ENCODE measurements around the gene KPNA5.
"Not testable (repeated sequence)": the region's sequence is repeated elsewhere in the genome, so short reads cannot be mapped to it uniquely, and the experiment has no call there.

KPNA5 gene

DNA sequence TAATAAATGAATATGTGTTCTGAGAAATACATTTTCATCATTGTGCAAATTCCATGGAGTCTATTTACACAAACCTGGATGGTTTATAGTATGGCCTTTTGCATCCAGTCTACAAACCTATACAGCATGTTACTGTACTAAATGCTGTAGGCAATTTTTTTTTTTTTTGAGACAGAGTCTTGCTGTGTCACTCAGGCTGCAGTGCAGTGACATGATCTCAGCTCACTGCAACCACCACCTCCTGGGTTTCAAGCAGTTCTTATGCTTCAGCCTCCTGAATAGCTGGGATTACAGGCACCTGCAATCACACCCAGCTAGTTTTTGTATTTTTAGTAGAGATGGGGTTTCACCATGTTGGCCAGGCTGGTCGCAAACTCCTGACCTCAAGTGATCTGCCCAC is 22.9 kb downstream of the KPNA5 start:
- DNase-seq (ENCODE audit: low read depth): not testable (repeated sequence)

DNA sequence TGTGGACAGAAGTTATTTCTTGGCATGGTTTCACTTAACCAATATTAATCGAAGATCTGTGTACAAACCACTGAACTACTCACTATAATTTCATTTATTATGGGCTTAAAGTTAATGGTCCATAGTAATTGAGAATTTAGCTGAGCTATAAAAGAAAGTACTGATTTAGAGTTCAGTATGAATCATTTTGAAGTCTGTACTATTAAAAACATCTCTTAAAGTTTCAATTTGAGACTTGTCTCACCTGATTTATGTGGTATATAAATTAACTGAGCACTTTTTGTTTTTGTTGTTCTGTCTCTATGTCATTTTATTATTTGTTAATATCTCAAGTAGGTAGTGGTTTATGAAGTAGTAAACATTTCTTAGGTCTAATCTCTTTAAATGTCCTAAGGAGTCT is 24.9 kb downstream of the KPNA5 start:
- DNase-seq (ENCODE audit: low read depth): no peak

DNA sequence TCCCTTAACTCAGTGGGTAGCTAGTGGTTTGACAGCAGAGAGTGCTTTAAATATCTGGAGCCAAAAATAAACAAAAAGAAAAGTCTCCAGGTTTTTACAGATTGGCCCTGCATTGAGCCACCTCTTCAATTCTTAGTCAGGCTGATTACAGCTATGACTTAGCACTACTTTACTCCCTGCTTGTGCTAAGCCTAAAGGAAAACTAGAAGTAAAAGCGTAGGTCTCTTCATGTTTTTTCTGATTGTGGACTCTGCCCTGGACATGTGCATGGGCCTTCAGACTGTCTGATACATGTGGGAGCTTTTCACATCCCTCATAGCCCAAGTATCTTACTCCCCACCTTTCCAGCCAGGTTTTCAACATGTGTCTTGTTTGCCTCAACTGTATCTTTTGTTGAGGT is 33.3 kb downstream of the KPNA5 start:
- DNase-seq (ENCODE audit: low read depth): no peak

DNA sequence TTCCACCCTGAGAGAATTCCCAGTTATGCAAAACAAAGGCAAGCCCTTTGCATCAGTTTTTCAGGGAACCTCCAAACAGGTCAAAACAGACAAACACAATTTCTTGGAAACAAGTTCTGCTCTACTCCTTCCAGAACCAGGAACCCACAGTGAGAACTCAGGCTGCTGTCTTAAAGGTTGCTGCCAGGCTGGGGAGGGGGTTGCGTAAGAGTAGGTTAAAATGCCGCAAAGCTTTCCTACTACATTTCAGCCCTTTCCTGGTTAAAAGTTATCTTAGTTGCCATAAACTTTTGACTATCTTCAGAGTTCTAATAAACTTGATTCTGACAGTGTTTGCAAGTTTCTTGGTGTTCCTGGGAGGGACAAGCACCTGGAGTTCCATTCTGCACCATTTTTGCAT is 33.8 kb downstream of the KPNA5 start:
- no peak for DNase-seq (ENCODE audit: low read depth)

DNA sequence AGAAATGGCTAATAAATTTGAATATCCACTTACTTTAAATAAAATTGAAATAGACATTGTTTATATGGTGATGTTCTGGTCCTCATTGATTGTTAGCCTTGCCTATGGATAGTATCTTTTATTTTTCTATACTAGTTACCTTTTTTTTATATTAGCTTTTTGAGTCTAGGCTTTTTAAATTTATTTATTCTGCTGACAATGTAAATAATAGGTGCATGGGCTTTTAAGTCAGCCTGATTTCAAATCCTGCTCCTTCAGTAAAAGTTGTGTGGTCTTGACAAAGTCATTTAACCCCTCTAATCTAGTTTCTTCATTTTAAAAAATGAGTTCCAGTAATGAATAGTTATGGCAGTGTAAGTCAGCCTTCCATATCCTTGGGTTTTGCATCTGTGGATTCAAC is 45.9 kb downstream of the KPNA5 start:
- DNase-seq (ENCODE audit: low read depth): no peak

DNA sequence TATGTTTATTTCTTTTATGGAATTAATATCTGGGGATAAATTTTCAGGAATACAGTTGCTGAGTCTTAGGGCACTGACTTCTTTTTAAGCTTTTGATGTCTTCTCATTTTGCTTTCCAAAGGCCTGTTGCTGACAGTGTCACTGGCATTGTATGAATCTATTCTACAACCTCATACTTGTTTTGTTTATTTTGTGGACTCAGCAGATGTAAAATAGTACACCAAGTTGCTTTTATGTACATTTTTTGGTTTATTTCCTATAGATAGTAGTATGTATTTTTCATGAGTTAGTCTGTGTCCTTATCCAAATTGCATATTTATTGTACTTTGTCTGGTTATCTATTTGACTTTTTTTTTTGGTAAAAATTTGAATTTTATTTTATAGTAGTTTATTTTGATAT is 49.5 kb downstream of the KPNA5 start:
- no peak for DNase-seq (ENCODE audit: low read depth)

DNA sequence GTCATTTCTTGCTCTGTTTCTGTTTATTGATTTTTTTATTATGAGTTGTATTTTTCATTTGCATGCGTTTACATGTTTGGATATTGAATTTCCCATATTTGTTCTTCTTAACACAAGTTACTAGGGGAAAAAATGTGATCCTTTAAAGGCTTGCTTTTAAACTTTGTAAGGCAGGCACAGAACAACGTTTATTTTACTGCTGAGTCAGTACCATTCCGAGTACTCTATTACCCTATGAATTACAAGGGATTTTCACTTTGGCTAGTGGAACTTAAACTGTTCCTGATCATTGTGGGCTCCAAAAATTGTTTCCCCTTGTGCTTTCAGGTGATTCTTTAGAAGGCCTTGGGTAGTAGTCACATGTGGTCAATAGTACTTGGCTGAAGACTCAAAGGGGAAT is 56.0 kb downstream of the KPNA5 start:
- DNase-seq (ENCODE audit: low read depth): no peak

DNA sequence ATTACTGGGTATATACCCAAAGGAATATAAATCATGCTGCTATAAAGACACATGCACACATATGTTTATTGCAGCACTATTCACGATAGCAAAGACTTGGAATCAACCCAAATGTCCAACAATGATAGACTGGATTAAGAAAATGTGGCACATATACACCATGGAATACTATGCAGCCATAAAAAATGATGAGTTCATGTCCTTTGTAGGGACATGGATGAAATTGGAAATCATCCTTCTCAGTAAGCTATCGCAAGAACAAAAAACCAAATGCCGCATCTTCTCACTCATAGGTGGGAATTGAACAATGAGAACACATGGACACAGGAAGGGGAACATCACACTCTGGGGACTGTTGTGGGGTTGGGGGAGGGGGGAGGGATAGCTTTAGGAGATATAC is 59.5 kb downstream of the KPNA5 start:
- DNase-seq (ENCODE audit: low read depth): not testable (repeated sequence)

DNA sequence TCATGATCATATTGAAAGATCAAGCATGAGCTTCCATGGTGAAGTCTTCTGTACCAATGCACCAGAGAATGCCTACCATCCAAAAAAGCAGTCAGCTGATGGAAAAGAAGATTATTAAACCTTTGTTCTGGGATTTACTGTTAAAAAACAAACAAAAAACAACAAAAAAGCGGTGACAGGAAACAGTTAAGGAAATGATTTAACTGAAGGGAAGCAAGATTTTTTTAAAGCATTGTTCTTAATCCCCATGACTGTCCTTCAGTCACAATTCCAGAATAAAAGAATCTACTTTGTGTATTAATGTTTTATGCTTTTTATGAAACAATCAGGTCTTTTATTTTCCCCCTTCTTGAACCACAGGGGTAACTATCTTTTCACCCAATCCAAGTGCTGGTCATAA is 60.6 kb downstream of the KPNA5 start:
- no peak for DNase-seq (ENCODE audit: low read depth)

DNA sequence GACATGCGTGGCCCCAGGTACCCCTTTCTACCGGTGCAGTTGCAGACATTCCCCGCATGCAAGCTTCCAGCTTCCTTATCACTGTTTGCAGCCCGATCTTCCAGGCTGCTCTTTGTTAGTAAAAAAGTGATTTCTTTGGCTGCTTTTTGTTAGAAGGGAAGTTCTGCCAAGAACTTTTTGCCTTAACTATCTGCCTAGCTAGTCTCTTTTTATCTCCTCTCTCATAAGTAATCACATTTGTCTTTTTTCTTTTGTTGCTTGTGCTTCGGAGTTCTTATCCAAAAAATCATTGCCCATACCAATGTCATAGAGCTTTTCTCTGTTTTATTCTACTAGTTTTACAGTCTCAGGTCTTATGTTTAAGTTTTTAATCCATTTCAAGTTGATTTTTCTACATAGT is 64.2 kb downstream of the KPNA5 start:
- DNase-seq (ENCODE audit: low read depth): no peak

DNA sequence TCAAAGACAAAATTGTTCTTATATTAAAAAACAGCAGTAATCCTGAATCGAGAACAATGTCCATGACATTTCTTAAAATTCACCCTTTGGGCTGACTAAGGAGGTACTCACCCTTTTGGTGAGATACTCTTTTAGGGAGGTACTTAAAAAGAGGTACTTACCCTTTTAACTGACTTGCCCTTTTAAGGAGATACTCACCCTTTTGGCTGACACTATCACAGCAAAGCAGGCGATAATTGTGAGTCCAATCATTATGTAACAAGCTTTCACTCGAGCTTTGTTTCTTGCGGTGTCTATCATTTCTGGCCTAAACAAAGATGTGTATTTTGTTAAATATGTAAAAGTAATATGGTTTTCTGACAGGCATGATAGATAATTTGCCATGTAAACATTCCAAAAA is 80.8 kb downstream of the KPNA5 start:
- DNase-seq (ENCODE audit: low read depth): no peak

DNA sequence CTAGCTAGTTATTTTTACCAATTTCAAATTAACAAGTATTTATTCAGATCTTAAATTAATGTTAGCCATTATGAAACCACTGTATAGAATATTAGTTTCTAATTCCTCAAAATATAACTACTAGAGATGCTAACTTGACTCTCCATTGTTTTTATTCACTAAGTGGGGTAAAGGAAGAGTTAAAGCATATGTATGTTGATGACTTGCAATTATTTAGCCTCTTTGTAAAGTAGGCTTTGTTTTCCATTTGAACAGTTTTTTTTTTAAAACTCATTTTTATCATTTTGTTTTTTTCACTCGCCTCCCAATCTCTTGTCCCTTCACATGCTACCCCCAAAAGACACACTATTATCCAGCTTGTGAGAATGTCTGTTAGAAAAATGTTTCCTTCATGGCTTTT is 81.2 kb downstream of the KPNA5 start:
- DNase-seq (ENCODE audit: low read depth): no peak

DNA sequence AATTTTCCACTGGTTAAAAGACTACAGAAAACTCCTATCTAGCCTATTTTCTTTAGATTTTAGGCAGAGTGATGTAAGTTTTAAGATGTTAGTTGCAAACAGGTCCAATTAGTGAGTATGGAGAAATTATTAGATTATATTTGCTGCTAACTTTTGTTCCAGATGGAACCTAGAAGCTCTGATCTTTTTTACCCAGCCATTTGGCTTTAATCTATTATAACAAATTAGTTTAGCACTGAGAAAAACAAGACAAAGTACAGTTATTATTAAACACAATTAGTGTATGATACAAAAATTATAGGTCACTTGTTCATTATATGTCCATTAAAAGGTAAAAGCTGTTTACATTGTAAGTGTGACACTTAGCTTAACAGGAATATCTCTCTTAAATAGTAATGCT is 82.0 kb downstream of the KPNA5 start:
- no peak for DNase-seq (ENCODE audit: low read depth)

DNA sequence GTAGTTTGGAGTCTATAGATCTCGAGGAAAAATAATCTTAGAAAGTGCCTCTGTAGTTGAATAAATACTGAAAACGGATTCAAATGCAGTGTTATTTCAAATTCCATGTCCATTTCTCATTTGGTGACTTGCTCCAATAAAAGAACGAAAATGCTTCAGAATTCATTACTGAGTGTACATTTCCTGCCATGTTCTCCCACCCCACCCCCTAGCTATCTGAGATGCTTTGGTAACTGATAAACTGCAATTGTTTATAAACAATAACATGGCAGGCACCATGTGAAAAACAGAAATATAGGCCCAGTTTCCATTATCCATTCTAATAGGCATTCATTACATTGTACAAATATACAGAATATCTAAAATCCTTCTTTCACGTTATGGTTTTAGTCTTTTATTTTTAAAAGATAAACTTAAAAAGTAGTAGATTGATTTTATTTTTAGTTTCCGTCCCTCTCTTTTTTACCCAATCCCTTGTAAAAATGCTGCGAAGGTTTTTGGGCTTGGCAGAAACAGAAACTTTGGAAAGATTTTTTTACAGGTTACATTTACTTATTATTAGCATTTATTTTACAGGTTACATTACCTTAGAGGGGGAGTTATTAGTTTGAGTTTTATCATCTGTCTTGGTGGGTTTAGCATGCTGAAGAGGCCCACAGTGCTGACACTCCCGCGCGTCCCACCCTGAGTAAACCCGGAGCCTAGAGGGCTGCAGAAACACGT is 83.1 kb downstream of the KPNA5 start:
- no peak for DNase-seq (ENCODE audit: low read depth)

DNA sequence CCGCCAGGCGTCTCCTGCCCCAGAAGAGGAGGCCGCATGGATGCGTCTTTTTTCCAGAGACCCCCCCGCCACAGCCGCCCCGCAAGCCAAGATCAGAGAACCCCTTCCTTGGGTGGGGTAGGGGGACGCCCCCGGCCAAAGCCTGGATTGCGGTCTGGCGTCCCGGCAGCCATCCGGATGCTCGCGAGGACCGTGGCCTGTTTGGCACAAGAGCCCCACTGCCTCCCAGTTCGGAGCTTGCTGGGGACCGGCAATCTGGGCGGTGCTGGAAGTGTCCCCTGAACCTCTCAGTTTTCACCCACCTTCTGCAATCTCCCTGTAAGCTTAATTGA is 83.6 kb downstream of the KPNA5 start:
- no peak for DNase-seq (ENCODE audit: low read depth)

DNA sequence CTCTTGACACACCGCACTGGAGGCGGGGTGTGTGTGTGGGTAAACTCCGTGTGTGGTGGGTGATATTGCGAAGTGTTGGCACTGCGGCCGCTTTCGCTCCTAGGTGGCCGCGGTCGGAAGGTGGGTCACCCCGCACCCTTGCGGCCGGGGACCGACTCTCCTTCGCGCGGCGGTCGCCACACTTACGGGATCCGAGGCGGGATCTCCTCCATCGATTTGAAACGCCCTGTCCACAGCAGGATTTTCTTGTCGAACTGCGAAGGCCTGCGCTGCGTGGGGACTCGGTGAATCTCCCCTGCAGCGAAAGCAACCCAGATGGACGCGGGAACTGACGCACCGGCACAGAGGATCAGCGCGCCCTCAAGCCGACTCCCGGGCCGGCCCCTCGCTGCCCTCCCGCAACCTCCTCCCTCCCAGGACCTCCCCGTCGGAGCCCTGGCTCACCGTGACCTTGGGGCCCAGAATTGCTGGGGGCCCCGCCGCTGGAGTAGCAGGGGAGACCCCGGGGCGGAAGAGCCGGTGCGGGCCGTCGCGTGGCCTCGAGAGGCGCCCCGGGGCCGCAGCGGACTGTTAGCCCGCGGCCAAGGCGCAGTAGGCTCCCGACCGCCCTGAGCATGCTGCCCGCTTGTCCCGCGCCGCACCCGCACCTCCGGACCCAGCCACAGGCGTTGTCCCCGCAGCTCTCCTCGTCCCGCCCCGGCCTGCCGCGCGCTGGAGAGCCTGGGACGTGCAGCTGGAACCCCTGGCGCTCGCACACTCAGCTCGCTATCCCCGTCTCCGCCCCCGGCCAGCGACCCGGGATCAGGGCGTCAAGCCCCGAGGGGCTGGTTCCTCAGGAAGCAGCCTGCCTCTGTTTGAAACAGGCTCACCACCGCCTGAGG is 84.2 kb downstream of the KPNA5 start, which contains the start of gene FAM162B:
FAM162B (minus strand) TSS at position 759 of the 881 bp plus-strand sequence; CDS start at position 616, 143 bp downstream.
- DNase-seq (ENCODE audit: low read depth): no peak

DNA sequence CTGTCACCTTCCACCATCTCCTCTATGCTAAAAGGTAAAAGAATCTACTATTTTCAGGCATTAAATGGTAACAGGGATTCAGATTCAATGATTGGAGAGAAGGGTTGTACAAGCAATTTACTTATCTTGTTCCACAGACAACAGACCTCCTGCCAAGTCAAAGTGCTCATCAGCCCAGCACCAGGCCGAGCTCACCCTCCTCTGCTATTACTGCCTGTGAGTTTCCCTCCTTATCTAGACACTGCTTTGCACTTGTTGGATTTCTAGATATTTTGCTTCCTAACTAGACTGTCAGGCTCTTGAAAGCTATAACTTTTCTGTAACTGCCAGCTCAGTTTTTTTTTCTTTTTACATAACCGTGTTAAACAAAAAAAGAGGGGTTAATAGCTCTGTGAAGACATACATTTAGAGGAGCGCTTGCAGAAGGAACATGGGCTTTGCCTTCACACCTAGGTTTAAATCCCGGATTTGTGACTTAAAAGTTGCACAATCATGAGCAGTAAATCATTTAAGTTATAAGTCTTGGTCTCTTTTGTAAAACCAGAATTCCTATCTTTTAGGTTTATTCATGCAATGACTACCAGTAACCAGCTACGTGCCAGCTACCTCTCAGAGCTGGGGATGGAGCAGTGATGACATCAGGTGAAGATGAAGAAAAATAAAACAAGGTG is 85.6 kb downstream of the KPNA5 start:
- DNase-seq (ENCODE audit: low read depth): no peak

DNA sequence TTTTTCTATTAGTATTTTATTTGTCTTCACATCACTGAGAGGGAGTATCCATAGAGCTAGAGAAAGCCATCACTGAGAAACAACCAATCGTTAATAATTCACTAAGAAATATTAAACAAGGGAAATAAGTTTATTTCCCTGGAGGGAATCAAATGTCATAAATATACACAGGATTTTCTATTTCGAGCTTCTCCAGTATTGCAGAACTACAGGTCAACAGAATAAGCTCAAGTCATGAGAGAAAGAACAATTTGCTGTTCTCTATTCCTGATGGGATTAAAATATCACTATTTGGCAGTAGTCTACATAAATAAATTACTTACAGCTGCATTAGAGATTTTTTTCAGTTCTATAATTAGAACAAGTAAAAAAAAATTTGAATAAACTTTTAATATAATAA is 86.7 kb downstream of the KPNA5 start:
- DNase-seq (ENCODE audit: low read depth): no peak

DNA sequence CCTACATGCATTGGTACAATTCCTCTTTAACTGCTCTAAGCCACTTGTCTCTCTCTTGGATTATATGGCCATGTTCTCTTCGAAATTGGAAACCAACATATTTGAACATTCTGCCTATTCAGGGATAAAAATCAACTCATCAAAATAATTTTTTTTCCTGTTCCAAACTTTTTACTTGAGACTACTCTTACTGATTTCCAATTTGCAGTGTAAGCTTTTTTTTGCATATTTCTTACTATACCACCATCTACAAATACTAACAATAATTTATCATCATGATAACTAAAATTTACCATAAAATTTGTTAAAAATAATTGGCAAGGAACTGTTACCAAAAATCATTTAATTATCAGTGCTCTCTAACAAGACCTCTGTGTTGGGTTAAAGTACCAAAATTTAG is 91.4 kb downstream of the KPNA5 start:
- DNase-seq (ENCODE audit: low read depth): no peak

DNA sequence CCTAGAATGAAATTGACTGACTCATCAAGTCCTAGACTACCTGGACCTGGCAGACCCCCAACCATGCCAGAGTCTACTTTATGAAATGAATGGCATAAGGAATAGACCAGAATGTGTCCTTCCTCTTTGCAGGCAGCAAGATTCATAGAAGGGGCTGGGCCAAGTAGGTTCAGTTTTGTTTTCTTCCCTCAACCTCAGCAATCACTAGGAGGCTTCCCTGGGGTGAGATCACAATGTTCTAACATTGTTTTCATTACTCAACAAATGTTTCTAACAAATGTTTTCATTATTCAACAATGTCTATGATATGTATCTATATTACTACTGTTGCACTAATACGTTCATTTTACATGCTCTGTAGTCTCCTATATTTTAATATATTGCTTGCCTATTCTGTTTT is 92.9 kb downstream of the KPNA5 start:
- no peak for DNase-seq (ENCODE audit: low read depth)

DNA sequence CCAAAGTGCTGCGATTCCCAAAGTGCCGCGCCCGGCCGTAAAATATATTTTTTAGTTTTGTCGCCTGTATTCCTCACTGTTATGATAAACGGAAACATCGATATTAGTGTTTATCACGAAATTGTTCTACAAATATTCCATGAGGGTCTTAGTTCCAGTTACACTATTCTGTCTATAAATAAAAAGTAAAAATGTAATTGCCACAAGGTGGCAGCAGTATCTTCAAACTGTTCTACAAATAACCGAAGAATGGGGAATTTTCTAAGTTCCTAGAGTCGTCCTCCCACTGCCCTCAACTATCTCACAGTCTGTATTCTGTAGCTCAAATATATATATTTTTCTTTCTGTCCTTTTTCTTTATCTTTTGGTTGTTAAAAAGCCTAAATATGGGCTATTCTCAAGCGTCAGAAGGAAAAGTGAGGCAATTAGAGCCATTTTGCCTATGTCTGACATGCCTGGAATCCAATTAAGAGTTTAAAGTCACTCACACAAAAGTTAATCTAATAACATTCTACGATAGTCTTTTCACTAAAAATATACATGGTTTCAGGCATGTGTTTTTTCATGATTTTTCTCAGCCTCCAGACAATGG is 98.7 kb downstream of the KPNA5 start:
- DNase-seq (ENCODE audit: low read depth): no peak

DNA sequence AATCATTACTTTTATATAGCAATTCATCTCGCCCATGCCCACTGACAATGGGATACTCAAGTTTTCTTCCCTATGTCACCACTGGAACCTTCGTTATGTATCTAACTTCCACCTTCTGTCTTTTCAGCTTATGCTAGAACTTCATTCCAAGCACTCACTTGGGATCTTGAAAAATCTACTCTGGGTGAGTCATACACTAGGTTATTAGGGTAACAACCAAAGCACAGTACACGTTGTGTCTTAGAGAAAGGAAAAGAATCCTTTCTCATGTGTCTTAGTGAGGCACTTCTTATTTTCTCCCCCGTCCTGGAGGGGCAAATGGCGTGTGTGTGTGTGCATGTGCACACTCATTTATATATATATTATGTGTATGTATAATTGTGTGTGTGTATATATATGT is 102.8 kb downstream of the KPNA5 start:
- no peak for DNase-seq (ENCODE audit: low read depth)

Measured in GM04504 (cell line).